ENCODE measurements around the gene COBL.

Gene COBL

GRCh38 chr7:50978633-50979215, 337.9 kb downstream of the COBL start:
- no peak for TF ChIP-seq POLR2AphosphoS5 (IDR thresholded peaks at IDR 0.05; ENCODE audit: low read depth, low read length)
- no peak for TF ChIP-seq TAF1 (IDR thresholded peaks at IDR 0.05; ENCODE audit: borderline replicate concordance, insufficient read depth, low read length)
- no peak for TF ChIP-seq REST (IDR thresholded peaks at IDR 0.05; ENCODE audit: insufficient read depth in 1 of 2, low read depth in 2 of 2, low read length in 2 of 2)
- no peak for TF ChIP-seq FOXP2 (optimal IDR thresholded peaks at IDR 0.05; ENCODE audit: borderline replicate concordance, extremely low read depth, extremely low read length, insufficient read depth)
- TF ChIP-seq SIN3A (IDR thresholded peaks at IDR 0.05; ENCODE audit: borderline replicate concordance, insufficient read depth, low read length) = no peak

GRCh38 chr7:50977421-50977820, 339.2 kb downstream of the COBL start:
- TF ChIP-seq FOXP2 (optimal IDR thresholded peaks at IDR 0.05; ENCODE audit: borderline replicate concordance, extremely low read depth, extremely low read length, insufficient read depth) (no peak), TAF1 (IDR thresholded peaks at IDR 0.05; ENCODE audit: borderline replicate concordance, insufficient read depth, low read length) (no peak), REST (IDR thresholded peaks at IDR 0.05; ENCODE audit: insufficient read depth in 1 of 2, low read depth in 2 of 2, low read length in 2 of 2) (no peak), SIN3A (IDR thresholded peaks at IDR 0.05; ENCODE audit: borderline replicate concordance, insufficient read depth, low read length) (no peak), POLR2AphosphoS5 (IDR thresholded peaks at IDR 0.05; ENCODE audit: low read depth, low read length) (no peak)

GRCh38 chr7:50976064-50976463, 340.5 kb downstream of the COBL start:
- no peak for TF ChIP-seq FOXP2 (optimal IDR thresholded peaks at IDR 0.05; ENCODE audit: borderline replicate concordance, extremely low read depth, extremely low read length, insufficient read depth)
- TF ChIP-seq TAF1 (IDR thresholded peaks at IDR 0.05; ENCODE audit: borderline replicate concordance, insufficient read depth, low read length) = no peak
- TF ChIP-seq POLR2AphosphoS5 (IDR thresholded peaks at IDR 0.05; ENCODE audit: low read depth, low read length) = no peak
- no peak for TF ChIP-seq SIN3A (IDR thresholded peaks at IDR 0.05; ENCODE audit: borderline replicate concordance, insufficient read depth, low read length)
- no peak for TF ChIP-seq REST (IDR thresholded peaks at IDR 0.05; ENCODE audit: insufficient read depth in 1 of 2, low read depth in 2 of 2, low read length in 2 of 2)

GRCh38 chr7:50974240-50974639, 342.4 kb downstream of the COBL start:
- TF ChIP-seq REST (IDR thresholded peaks at IDR 0.05; ENCODE audit: insufficient read depth in 1 of 2, low read depth in 2 of 2, low read length in 2 of 2) (no peak), POLR2AphosphoS5 (IDR thresholded peaks at IDR 0.05; ENCODE audit: low read depth, low read length) (no peak), TAF1 (IDR thresholded peaks at IDR 0.05; ENCODE audit: borderline replicate concordance, insufficient read depth, low read length) (no peak), FOXP2 (optimal IDR thresholded peaks at IDR 0.05; ENCODE audit: borderline replicate concordance, extremely low read depth, extremely low read length, insufficient read depth) (no peak), SIN3A (IDR thresholded peaks at IDR 0.05; ENCODE audit: borderline replicate concordance, insufficient read depth, low read length) (no peak)

All from PFSK-1 (cell line).